Tibial nerve (tissue), 3 donors: Measurements from ENCODE around the gene WIZ.

Source experiments
- CTCF ChIP-seq, 5 experiments: fragments of 200-600 bp in 3 of 5; fragments of 450-650 bp in 2 of 5; sonication (generic) in 3 of 5; IDR thresholded peaks; one replicate each; pipeline ENCODE4 v1.5.1; 2016 to 2019; ENCODE audit warnings: antibody characterized with exemption in 5 of 5, mild to moderate bottlenecking in 3 of 5, moderate library complexity in 2 of 5
- POLR2A ChIP-seq, 2 donors: fragments of 450-650 bp; IDR thresholded peaks; one replicate each; pipeline ENCODE4 v1.6.1; 2017; ENCODE audit warnings: antibody characterized with exemption in 2 of 2, mild to moderate bottlenecking in 2 of 2, moderate library complexity in 2 of 2

GRCh38 chr19:15419413-15420025 is 30.2 kb downstream of the WIZ start:
- TF ChIP-seq POLR2A (IDR thresholded peaks at IDR 0.05) (no peak), CTCF (IDR thresholded peaks at IDR 0.05) (no peak)
